GM19023 (cell line): Measurements from ENCODE around the gene NRTN.
A peak's percentile ranks its signal among the peaks of the same experiment; 100 is the strongest.

Source experiments
- ATAC-seq: cut with Tn5 transposase; IDR thresholded peaks from one replicate; pipeline ENCODE4 v1.9.1; 2021; ENCODE audit warnings: mild to moderate bottlenecking, moderate library complexity; ENCODE audit not compliant: unreplicated experiment

NRTN gene

GRCh38 chr19:5811117-5811516 is 6.2 kb downstream of the NRTN start:
- ATAC-seq, result no peak

- ATAC-seq, result no peak
These were observed 9.4 kb downstream of the NRTN start for GRCh38 chr19:5814123-5814851.

GRCh38 chr19:5814852-5815246 is 10.0 kb downstream of the NRTN start:
- no peak for ATAC-seq

GRCh38 chr19:5817218-5817617 is 12.4 kb downstream of the NRTN start:
- no peak for ATAC-seq

GRCh38 chr19:5818594-5818993 is 13.7 kb downstream of the NRTN start:
- no peak for ATAC-seq

- no peak for ATAC-seq
These were observed 15.9 kb downstream of the NRTN start for GRCh38 chr19:5820785-5821184.

GRCh38 chr19:5821521-5822180 is 16.8 kb downstream of the NRTN start:
- no peak for ATAC-seq

GRCh38 chr19:5822181-5822844 is 17.4 kb downstream of the NRTN start:
- no peak for ATAC-seq

DNA sequence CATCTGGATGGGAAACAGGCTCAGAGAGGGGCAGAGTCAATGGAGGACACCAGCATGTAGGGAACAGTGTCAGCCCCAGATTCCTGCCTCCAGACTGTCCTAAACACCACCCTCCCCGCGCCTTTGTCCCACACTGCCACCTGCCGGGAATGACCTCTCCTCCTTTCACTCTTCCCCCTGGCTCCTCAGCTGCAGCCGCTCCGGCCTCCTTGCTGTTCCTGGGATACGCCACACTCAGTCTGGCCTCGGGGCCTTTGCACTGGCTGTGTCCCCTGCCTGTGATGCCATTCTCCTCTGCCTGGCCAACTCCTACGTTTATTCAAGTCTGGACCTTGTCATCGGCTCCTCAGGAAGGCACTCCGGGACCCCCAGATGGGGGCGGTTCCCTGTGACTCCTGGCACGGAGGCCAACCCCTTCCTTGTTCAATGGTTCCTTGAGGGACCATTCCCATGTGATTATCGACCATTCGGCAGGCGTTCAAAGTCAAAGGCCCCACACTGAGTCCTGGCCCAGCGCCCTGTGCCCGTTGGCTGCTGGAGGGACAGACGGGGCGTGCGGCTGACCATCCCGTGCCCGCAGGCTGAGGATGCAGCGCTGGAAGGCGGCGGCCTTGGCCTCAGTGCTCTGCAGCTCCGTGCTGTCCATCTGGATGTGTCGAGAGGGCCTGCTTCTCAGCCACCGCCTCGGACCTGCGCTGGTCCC is 18.9 kb downstream of the NRTN start:
- ATAC-seq, result no peak

DNA sequence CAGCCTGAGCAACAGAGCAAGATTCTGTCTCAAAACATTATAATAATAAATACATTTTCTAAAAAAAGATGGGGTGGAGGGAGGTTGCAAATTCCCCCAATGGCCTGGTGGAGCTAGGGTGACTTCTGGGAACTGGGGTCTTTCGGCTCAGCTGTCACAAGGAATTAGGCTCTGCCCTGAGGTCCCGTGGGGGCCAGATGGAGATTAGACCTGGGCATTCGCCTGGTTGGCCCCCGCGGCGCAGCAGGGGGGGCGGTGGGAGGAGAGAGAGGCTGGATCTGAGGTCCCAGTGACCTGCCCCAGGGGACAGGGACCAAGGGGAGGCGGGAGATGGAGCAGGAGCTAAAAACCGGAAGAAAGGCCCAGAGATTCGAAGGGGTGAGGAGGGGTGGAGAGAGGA is 19.9 kb downstream of the NRTN start:
- ATAC-seq, result no peak

DNA sequence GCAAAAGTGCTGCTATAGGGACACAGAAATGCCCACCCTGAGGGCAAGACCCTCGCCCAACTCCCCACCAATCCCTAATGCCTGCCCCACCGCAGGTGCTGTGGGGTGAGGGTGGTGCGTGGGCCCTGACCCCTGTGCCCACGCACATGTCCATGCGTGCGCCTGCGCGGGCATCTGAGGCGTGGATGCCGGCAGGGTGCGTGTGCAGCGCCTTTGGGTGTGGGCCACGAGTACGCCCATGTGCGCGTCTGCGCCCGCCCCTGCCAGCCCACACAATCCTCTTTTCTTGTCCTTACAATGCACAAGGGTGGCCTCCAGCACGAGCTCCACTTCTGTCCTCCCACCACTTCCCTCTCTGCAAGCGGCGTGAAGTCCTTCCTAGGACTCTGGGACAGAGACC is 20.3 kb downstream of the NRTN start:
- no peak for ATAC-seq

- no peak for ATAC-seq
These were observed 21.9 kb downstream of the NRTN start for GRCh38 chr19:5826531-5827341.

DNA sequence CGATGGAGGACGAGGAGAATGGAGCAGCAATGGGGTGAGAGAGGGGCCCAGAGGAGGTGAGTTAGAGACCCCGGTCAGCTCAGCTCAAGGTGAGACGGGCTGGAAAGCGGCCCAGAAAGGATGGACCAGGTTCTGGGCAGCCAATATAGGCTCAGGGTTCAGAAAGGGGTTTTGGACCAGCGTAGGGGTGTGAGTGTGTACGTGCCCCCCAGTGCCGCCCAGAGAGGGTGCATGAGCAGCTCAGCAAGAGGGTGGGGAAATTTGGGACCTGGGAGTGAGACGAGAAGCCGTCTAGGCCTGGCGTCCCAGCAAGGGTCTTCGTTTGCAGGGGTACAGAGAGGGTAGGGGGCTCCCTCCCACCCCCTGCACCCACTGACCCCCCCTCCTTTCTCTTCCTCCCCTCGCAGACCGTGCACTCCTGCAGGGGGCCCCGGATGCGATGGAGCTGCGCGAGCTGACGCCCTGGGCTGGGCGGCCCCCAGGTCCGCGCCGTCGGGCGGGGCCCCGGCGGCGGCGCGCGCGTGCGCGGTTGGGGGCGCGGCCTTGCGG is 22.5 kb downstream of the NRTN start:
- no peak for ATAC-seq

DNA sequence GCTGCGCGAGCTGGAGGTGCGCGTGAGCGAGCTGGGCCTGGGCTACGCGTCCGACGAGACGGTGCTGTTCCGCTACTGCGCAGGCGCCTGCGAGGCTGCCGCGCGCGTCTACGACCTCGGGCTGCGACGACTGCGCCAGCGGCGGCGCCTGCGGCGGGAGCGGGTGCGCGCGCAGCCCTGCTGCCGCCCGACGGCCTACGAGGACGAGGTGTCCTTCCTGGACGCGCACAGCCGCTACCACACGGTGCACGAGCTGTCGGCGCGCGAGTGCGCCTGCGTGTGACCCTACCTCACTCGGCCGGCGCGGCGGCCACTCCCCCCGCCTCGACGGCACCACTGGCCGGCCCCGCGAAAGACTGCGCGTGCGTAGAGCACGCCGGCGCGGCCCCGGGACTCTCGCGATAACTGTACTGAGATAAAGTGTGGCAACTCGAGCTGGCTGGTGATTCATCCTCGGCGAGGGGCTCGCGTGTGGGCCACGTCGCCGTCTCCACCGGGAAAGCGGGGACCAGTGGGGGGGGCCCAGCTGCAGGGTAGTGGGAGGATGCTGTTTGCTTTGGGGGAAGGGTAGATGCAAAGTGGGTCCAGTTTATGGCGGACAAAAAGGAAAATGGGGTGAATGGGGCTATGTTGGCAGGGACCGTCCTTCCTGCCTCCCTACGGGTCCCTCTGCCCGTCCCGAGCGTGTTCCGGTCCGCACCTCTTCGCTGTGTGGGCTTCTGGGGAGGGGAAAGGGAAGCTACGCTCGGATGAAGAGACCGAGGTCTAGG is 23.2 kb downstream of the NRTN start:
- ATAC-seq, result peak; percentile 69

DNA sequence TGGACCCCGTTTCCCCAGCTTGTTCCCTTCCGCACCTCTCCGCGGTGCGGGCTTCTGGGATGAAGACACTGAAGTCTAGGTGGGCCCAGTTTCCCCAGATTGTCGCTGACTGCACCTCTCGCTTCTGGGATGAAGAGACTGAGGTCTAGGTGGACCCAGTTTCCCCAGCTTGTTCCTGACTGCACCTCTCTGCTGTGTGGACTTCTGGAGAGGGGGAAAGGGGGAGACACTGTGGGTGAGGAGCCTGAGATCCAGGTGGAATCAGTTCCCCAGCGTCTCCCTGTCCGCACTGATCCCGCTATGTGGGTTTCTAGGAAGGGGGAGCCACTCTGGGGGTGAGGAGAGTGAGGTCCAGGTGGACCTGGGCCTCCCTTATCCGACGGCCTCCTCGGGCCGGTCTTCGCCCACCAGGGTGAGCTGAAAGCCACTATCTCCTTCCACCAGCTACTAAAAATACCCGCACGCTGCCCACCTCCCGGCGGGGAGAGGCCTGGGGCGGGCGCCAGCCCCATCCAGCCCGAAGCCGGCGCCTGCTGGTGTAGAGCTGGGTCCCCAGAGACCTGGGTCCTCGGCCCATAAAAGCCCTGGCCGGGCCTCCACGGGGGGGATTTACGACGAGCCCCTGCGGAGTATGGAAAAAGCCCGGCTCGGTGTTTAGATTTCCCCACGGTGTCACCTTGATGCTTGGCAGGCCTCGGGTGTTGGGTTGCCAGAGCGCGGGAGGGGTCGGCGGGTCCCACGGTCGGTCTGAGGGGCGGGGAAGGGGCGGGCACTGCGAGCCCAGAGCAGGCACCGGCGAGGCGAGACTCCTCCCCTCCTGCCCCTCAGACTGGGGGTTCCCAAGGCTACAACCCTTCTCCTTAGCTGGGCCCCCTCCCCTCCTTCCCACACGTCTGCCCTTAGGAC is 24.0 kb downstream of the NRTN start:
- ATAC-seq, result no peak

DNA sequence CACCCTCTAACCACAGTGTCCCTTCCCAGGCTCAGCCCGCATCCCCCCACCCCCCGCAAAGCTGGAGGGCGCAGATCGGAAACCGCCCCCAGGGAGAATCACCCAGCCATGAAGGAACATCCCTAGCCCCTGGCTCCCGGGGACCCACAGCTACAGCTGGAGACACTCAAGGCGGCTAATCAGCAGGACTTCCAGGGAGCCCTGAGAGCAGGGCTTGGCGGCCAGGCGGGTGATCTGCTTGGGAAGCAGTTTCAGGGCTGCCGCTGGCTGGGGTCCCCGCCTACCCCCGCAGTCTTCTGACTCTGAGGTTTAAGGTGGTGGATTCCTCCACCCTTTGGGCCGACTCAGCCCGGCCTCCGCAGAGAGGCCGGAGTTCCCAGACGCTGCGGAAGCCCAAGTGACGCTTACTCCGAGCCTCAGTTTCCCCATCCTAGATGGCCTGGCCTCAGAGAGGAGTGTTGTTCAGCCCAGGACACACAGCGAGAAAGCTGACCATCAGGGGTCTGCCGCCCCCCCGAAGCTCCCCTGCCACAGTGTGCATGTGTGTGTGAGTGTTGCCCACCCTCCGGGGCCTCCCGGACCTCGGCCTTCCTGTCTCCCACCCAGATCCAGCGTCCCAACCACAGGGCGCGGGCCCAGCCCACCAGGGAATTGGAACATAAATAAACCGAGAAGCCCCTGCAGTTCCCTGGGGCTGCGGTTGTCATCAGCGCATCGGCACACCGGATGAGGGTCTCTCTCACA is 24.9 kb downstream of the NRTN start:
- no peak for ATAC-seq

DNA sequence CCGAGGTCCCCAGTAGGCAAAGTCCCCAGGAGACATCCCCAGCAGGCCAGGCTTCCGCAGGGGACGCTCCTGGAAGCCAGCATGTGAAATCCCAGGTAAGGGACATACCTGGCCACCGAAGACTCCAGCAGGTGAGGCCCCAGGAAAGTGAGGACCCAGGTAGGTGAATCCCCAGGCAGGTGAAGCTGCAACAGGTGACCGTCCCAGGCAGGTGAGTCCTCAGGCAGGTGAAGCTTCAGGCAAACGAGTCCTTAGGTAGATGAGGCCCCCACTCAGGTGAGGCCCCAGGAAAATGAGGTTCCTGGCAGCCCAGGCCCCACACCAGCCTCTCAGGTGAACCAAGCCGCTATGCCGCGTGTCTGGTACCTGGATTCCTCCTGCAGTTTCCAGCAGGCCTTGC is 26.3 kb downstream of the NRTN start:
- no peak for ATAC-seq

DNA sequence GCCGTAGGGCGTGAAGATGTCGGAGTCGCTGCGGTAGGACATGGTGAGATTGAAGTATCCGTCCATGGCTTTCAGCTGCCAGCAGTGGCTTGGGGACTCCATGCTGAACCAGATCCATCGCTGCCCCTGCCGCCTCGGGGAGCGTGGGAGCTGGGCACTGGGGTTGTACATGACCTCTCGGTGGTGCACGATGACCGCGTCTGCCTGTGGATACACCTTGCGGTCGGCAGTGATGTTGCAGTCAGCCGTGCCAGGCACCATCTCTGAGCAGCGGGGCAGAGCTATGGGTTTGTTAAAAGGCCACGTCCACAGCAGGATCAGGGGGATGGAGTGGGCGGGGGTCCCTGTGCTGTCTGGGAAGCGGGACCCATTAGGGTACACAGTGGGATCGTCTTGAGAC is 27.2 kb downstream of the NRTN start:
- no peak for ATAC-seq
